Heart left ventricle (tissue), 16 donors: ENCODE results near the gene ST6GAL2. TPM values are rescaled to one million over a fixed set of nuclear protein-coding genes. Genes with fewer than 3 reads are reported as not detected.

Experiments
- ATAC-seq, 4 donors: fragments of 200-7000 bp; cut with Tn5 transposase; one replicate each; pipeline ENCODE4 v1.9.1; 2020 to 2022; ENCODE audit warnings: moderate library complexity in 4 of 4, mild to moderate bottlenecking in 3 of 4, moderate number of reproducible peaks in 1 of 4
- DNase-seq, 5 donors: peaks; one replicate each; pipeline ENCODE4 v3.0.0-alpha.2; 2020
- H3K27ac ChIP-seq, 12 donors: fragments of 200-600 bp; sonication (generic) in 4 of 12; one replicate each; pipeline versions ENCODE4 v1.5.0 to v1.8.0; 2016 to 2022; ENCODE audit warnings: mild to moderate bottlenecking in 2 of 12
- H3K27me3 ChIP-seq, 9 donors: fragments of 200-600 bp; sonication (generic) in 2 of 9; one replicate each; pipeline versions ENCODE4 v1.5.1 to v1.8.0; 2016 to 2022; ENCODE audit warnings: mild to moderate bottlenecking in 3 of 9
- H3K36me3 ChIP-seq, 9 donors: fragments of 200-600 bp; sonication (generic) in 2 of 9; one replicate each; pipeline versions ENCODE4 v1.5.0 to v1.8.0; 2018 to 2022; ENCODE audit warnings: mild to moderate bottlenecking in 2 of 9
- H3K4me1 ChIP-seq, 12 donors: fragments of 200-600 bp; sonication (generic) in 4 of 12; one replicate each; pipeline versions ENCODE4 v1.5.0 to v1.8.0; 2016 to 2022; ENCODE audit warnings: mild to moderate bottlenecking in 3 of 12
- H3K4me3 ChIP-seq, 12 donors: fragments of 200-600 bp; sonication (generic) in 4 of 12; one replicate each; pipeline versions ENCODE4 v1.5.0 to v1.8.0; 2017 to 2022; ENCODE audit warnings: mild to moderate bottlenecking in 9 of 12, moderate library complexity in 4 of 12
- H3K9me3 ChIP-seq, 12 donors: fragments of 200-600 bp; sonication (generic) in 4 of 12; one replicate each; pipeline versions ENCODE4 v1.5.0 to v1.8.0; 2016 to 2022; ENCODE audit warnings: mild to moderate bottlenecking in 1 of 12
- CTCF ChIP-seq, 12 donors: fragments of 200-600 bp; sonication (generic) in 4 of 12; IDR thresholded peaks; one replicate each; pipeline versions ENCODE4 v1.5.0 to v1.8.0; 2018 to 2022; ENCODE audit warnings: antibody characterized with exemption in 12 of 12, mild to moderate bottlenecking in 5 of 12
- POLR2A ChIP-seq, 2 donors: fragments of 450-650 bp; IDR thresholded peaks; one replicate each; pipeline ENCODE4 v1.6.1; 2017; ENCODE audit warnings: antibody characterized with exemption in 2 of 2, mild to moderate bottlenecking in 2 of 2, moderate library complexity in 2 of 2
- WGBS, 4 donors: extraction: QIAGEN DNeasy Blood & Tissue Kit in 2 of 4; methylation state at CpG; one replicate each; pipeline versions ENCODE4 v1.1.5 to v1.1.7; 2013 to 2018; 5-methylcytosine and 5-hydroxymethylcytosine counted together
- intact Hi-C, 10 donors: fragments of 100-400 bp; cut with DNase I; formaldehyde crosslinking; loops; one replicate each; pipeline versions ENCODE4 v1.11.1 to v1.14.2; 2022
- polyA plus RNA-seq, 2 donors: library from polyadenylated mRNA; stranded (reverse); fragments of 200-250 nt; gene quantifications; one replicate each; pipeline ENCODE4 v1.2.3, GENCODE V29; 2013
- total RNA-seq, 9 donors: library from RNA; depleted of rRNA in 2 of 9; stranded (reverse); fragments of >200 nt in 2 of 9; fragmentation: NEBNext Ultra II Directional in 3 of 9; extraction: Animal tissue kit (Norgen Biotek cat#: 25700) in 3 of 9; gene quantifications; one replicate each; pipeline versions ENCODE4 v1.1.0 to v1.2.4, GENCODE V29; 2016 to 2023
- donor health status: ischemic (EF 13 %, LVEDD 7.1; RV severe dilation, severe dysfunction).
- donor health status: healthy with polysubstance abuse.
- donor health status: DM: no; HTN: yes; CAD: no.
- donor health status: DM: no; HTN: no; CAD: no.
- donor health status: ischemic (EF 25% LVEDD 6.9; RV normal size, moderate dysfunction).
- donor health status: ischemic (EF 25% LVEDD 5.7; RV mildly dilated, moderate dysfunction).
- donor health status: healthy.
- donor health status: DM: yes; HTN: yes; CAD: no.
- donor health status: ischemic (EF 35%, LVEDD 5.7; RV mildly dilated, moderate dysfunction).
- donor health status: nonischemic (EF 11% LVEDD 7.7; RV severe dilation, severe dysfunction).
- donor health status: DM: yes; HTN: yes; CAD: no.
- donor health status: PGD.
- donor health status: ischemic (EF 29% LVEDD 5.4; RV normal size, mild dysfunction).
- donor health status: nonischemic (EF 23%, LVEDD 6.1; RV moderate dilation, normal function).

Gene ST6GAL2
- total and polyA plus RNA-seq, 11 donors = 0.08 to 1.1 (median 0.57) TPM; not detected in 1

- Histone ChIP-seq H3K36me3 (no peaks in the 10 kb centered on the region), H3K4me3 (no peak overlapping the region), H3K4me1 (no peaks in the 10 kb centered on the region), H3K27me3 (no peaks in the 10 kb centered on the region), H3K9me3 (no peaks in the 10 kb centered on the region), H3K27ac (no peak overlapping the region)
- TF ChIP-seq POLR2A (IDR thresholded peaks at IDR 0.05) (no peak), CTCF (IDR thresholded peaks at IDR 0.05) (no peak)
- ATAC-seq = no peak
- intact Hi-C loops = no loop called here
- no peak for DNase-seq
- 74 to 89% (median 81%) methylated on average over 2 of the region's 2 CpGs for WGBS, 4 donors
These were observed 80.3 kb downstream of the ST6GAL2 start for GRCh38 chr2:106805716-106806115.

GRCh38 chr2:106804161-106804560, 81.8 kb downstream of the ST6GAL2 start:
- no peaks in the 10 kb centered on the region for H3K36me3 ChIP-seq
- H3K9me3 ChIP-seq = no peaks in the 10 kb centered on the region
- no peak overlapping the region for H3K27ac ChIP-seq
- TF ChIP-seq POLR2A (IDR thresholded peaks at IDR 0.05) = no peak
- no peak for TF ChIP-seq CTCF (IDR thresholded peaks at IDR 0.05)
- H3K4me3 ChIP-seq = no peak overlapping the region
- DNase-seq (no peak), ATAC-seq (no peak)
- no peaks in the 10 kb centered on the region for H3K4me1 ChIP-seq
- 80 to 98% (median 82%) methylated on average over 1 of the region's 1 CpG for WGBS, 4 donors
- intact Hi-C loops = no loop called here
- H3K27me3 ChIP-seq = no peaks in the 10 kb centered on the region

DNA sequence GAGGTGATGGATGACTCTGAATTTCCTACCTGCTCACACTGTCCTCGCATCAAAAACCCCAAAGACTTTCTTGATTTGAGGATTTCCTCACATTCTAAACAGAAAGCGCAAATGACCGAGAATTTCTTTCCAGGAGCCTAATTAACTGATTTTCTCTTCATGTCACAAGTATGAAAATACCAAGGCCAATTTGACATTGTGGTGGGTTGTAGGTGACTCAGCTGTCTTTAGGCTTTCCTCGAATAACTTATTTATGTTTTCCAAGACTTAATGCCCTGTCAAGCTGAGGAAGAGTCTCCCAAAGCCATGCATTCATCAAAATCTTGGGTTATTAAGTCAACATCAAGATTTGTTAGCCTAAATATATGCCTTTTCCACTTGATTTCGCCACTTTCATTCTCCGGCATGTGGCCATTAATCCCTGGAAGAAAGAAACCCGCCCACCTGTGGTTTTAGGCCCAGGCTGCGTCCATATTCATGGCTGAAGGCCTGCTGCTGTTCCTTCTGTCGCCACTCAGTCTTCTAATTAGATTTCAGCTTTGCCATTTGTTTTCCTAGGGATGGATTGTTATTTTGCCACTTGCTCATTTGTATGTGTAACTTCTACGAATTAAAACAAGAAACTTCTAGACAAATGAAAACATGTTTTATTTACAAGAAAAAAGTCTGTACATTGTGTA, 84.9 kb downstream of the ST6GAL2 start:
- intact Hi-C loops = no loop called here

DNA sequence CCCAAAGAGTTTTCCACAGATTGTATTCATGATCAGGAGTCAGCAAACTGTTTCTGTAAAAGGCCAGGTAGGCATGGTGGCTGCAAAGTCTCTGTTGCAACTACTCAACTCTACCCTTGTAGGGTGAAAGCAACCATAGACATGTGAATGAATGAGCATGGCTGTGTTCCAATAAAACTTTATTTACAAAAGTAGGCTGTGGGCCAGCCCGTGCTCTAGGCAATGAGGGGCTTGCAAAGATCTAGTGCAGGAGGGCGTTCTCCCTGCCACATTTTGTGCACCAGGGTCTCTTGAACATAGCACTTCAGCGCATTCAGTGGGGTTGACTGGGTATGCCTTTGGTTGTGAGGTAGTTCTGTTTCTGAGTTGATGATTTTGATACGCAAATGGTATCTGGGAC, 85.8 kb downstream of the ST6GAL2 start:
- no peak for DNase-seq
- Histone ChIP-seq H3K36me3 (no peaks in the 10 kb centered on the region), H3K9me3 (no peaks in the 10 kb centered on the region), H3K27me3 (no peaks in the 10 kb centered on the region), H3K4me1 (no peaks in the 10 kb centered on the region), H3K4me3 (no peak overlapping the region), H3K27ac (no peak overlapping the region)
- intact Hi-C loops = no loop called here
- no peak for TF ChIP-seq CTCF (IDR thresholded peaks at IDR 0.05)
- TF ChIP-seq POLR2A (IDR thresholded peaks at IDR 0.05) = no peak
- no peak for ATAC-seq
- WGBS, 4 donors = 92 to 98% (median 96%) methylated on average over 4 of the region's 4 CpGs

More for the DNA sequence above, 84.9 kb downstream of the ST6GAL2 start:
- H3K4me3 ChIP-seq = no peak overlapping the region
- no peak overlapping the region for H3K27ac ChIP-seq
- no peak for ATAC-seq
- TF ChIP-seq POLR2A (IDR thresholded peaks at IDR 0.05) (no peak), CTCF (IDR thresholded peaks at IDR 0.05) (no peak)
- WGBS, 4 donors = 75 to 89% (median 82%) methylated on average over 10 of the region's 10 CpGs
- H3K9me3 ChIP-seq = no peaks in the 10 kb centered on the region
- no peak for DNase-seq
- no peaks in the 10 kb centered on the region for H3K36me3 ChIP-seq
- H3K27me3 ChIP-seq = no peaks in the 10 kb centered on the region
- no peaks in the 10 kb centered on the region for H3K4me1 ChIP-seq
